ENCODE measurements around the gene DNAH17. TPM values are rescaled to one million over a fixed set of nuclear protein-coding genes. Genes with fewer than 3 reads are reported as not detected.

Gene DNAH17
- total and polyA plus RNA-seq, 2 of the 8 experiments (the other 6 are each of a cell fraction or from before 2014, with no cell fraction given): 0.14 to 0.67 TPM

DNA sequence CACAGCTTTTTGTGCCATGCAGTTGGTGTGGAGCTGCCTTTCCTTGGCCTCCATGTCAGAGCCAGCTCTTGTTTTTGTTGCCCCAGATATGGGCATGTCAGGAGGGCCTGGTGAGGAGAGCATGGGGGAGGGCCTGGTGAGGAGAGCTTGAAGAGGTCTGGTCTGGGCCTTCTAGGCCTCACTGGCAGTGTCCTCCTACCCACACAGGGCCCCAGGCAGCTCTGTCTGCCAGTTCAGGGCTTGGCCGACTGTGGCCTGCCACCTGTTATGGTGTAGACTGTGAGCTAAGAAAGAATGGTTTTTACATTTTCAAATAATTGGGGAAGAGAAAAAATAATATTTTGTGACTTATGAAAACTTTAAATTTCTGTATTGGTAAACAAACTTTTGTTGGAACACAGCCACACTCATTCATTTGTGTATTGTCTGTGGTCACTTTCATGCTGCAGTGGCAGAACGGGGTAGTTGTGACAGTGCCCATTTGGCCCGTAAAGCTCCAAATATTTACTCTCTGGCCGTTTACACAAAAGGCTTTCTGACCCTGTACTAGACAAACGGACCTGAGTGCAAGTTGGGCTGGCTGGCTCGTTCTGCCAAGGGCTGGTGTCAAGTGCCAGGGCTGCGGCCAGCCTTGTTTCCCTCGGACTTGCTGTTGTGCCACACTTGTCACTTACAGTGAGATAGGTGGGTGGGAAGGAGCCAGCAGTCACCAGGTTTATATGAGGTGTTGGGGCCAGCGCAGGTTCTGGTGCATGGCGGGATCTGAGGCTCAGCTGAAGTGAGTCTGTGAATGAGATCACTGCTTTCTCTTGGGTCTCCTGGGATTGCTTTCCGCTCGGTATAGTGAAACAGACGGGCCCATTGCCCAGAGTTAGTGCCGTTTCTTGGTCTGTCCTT, 180.5 kb downstream of the DNAH17 start:
- H3K9me3 ChIP-seq (ENCODE audit: insufficient read depth in 2 of 2, low read depth in 1 of 2, low read length in 1 of 2): no peaks in the 10 kb centered on the region
- H2BK5ac ChIP-seq (ENCODE audit: low read depth, low read length): no peak overlapping the region
- H3K14ac ChIP-seq (ENCODE audit: insufficient read length): no peak overlapping the region
- TF ChIP-seq HDAC2 (IDR thresholded peaks at IDR 0.05; ENCODE audit: borderline replicate concordance in 1 of 2, low read depth in 2 of 2, low read length in 2 of 2) (no peak), ASH2L (IDR thresholded peaks at IDR 0.05; ENCODE audit: low read length) (no peak)
- ChIA-PET CTCF (ENCODE audit: partially characterized antibody) (interaction anchor here (0.6 to 3.9 kb wide), 11 partner anchors 8 to 263 kb away, joined by 3 to 18 read pairs (median 4); no protein-coding TSS in a partner anchor), POLR2A (ENCODE audit: partially characterized antibody) (interaction anchor here (1.0 to 1.7 kb wide), 7 partner anchors 9 to 25 kb away, joined by 4 to 6 read pairs (median 4); partner anchors contain the start of gene PGS1)
- no peak overlapping the region for H3K4me2 ChIP-seq (ENCODE audit: insufficient read depth in 1 of 2, low read depth in 2 of 2, low read length in 2 of 2)
- WGBS, 2 experiments (ENCODE audit: extremely low coverage in 1 of 2, insufficient coverage in 1 of 2, insufficient read length in 1 of 2, insufficient replicate concordance in 2 of 2, low coverage in 1 of 2, low lambda C conversion rate in 2 of 2, missing lambda C conversion rate in 1 of 2): 94% methylated on average over 14 of the region's 14 CpGs; no CpG with 5 or more reads in 1 of the 2 experiments
- peaks cover 11% of the 10 kb centered on the region; the same call in 1 of the 2 replicates for H3K79me1 ChIP-seq (ENCODE audit: low read depth, low read length)
- FAIRE-seq (no peak), DNase-seq (ENCODE audit: low read depth in 1 of 2, low spot score in 2 of 2) (no peak)
- H3K27me3 ChIP-seq (replicated peaks in 1 of 4; ENCODE audit: control insufficient read depth in 3 of 4, extremely low read depth in 1 of 4, insufficient read depth in 3 of 4, low read length in 3 of 4): no peaks in the 10 kb centered on the region
- H2BK12ac ChIP-seq (ENCODE audit: low read depth, low read length): no peak overlapping the region
- no peaks in the 10 kb centered on the region for H3K23me2 ChIP-seq (ENCODE audit: low read depth, low read length)
- H2BK120ac ChIP-seq (replicated peaks; ENCODE audit: low read depth, low read length): no peak overlapping the region
- peak overlapping the region; percentile 59; the same call in 1 of the 2 replicates for H3K27ac ChIP-seq (ENCODE audit: low read depth, low read length)
- H3K4me1 ChIP-seq (replicated peaks in 1 of 4; ENCODE audit: control insufficient read depth in 3 of 4, insufficient read depth in 4 of 4, low read length in 3 of 4): no peaks in the 10 kb centered on the region; a peak in 1 of 7 replicates
- H2AFZ ChIP-seq (ENCODE audit: low read length): no peak overlapping the region
- no peak overlapping the region for H3K4me3 ChIP-seq (ENCODE audit: extremely low read depth in 1 of 4, insufficient read depth in 2 of 4, low read depth in 3 of 4, low read length in 4 of 4)
- H4K20me1 ChIP-seq (replicated peaks in 1 of 2; ENCODE audit: control insufficient read depth in 1 of 2, insufficient read depth in 2 of 2, low read length in 2 of 2): peaks cover 12 to 25% of the 10 kb centered on the region in 2 experiments
- no peak overlapping the region for H2BK15ac ChIP-seq (ENCODE audit: low read length)
- no peak overlapping the region for H3K56ac ChIP-seq (replicated peaks; ENCODE audit: insufficient read length, low read depth, low read length)
- peaks cover 24 to 59% (median 48%) of the 10 kb centered on the region in 4 experiments for H3K36me3 ChIP-seq (ENCODE audit: control insufficient read depth in 2 of 4, insufficient read depth in 4 of 4, low read length in 3 of 4)
- H3K9ac ChIP-seq (replicated peaks in 1 of 4; ENCODE audit: extremely low read depth in 1 of 4, low read depth in 3 of 4, low read length in 3 of 4): no peak overlapping the region
- no peak overlapping the region for H3K23ac ChIP-seq (ENCODE audit: insufficient read length)
- H3K4ac ChIP-seq (replicated peaks; ENCODE audit: insufficient read length, low read depth, low read length): no peak overlapping the region
- H2BK20ac ChIP-seq (ENCODE audit: low read length): no peak overlapping the region
- H3K18ac ChIP-seq (ENCODE audit: extremely low read depth, low read length): no peak overlapping the region
- peaks cover 7 to 66% of the 10 kb centered on the region in 2 experiments for H3K79me2 ChIP-seq (ENCODE audit: control insufficient read depth in 1 of 2, insufficient read depth in 2 of 2, low read length in 2 of 2)
- no peak overlapping the region for H4K91ac ChIP-seq (replicated peaks; ENCODE audit: insufficient read length, low read length)
- peak overlapping the region; percentile 58; the same call in 1 of the 2 replicates for H4K8ac ChIP-seq (ENCODE audit: extremely low read depth, insufficient read depth, low read length)
- H4K5ac ChIP-seq (ENCODE audit: insufficient read length, low read depth, low read length): no peak overlapping the region
- no peak overlapping the region for H2AK5ac ChIP-seq (ENCODE audit: low read depth, low read length)
